Measurements from ENCODE around the gene FBRS.

FBRS gene

DNA sequence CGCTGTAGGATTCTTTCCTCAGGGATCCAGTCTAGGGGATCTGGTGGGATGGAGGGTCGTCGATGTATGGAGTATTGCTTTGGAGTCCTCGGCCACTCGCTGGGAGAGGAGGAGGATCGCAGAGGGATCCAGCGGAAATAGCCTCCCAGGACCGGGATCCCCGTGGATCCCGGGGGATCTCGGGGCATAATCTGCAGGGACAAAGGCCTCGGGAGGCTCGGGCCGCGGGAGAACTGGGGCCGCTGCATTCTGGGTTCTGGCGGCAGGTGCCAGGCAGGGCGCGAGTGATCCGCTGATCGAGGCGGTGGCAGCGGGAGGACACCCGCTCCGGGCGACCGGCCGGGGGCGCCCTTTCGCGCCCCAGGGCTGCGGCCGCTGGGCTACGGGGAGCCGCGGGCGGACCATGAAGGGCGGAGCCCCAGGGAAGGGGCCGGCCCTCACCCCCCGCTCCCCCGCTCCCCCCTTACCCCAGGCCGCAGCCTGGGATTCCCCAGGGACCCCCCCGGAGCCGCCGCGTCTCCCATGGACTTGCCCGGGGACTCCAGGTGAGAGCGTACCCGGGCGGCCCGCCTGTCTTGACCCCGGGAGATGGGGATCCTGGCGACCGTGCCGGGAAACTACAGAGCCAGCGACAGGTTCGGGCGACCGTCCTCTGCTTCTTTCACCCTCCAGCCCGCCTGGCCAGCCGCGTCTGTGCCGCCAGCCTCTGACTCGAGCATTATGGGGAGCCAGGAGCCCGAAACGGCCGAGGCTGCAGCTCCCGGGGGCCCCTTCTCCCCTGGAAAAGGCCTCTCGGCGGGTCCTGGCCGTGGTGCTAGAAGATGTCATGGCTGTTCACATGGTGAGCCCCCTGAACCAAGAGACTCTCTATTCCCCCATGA is 6.9 kb upstream of the FBRS start:
- H3K27ac ChIP-seq (ENCODE audit: low read depth, low read length): peak overlapping the region; percentile 83
- H3K4me2 ChIP-seq (ENCODE audit: low read depth, low read length, poor library complexity, severe bottlenecking): peak overlapping the region; percentile 79
- no peaks in the 10 kb centered on the region for H3K27me3 ChIP-seq (ENCODE audit: low read length)

GRCh38 chr16:30652005-30652296 is 6.3 kb upstream of the FBRS start:
- H3K4me3 ChIP-seq (ENCODE audit: insufficient read depth, low read length, poor library complexity, severe bottlenecking): peak overlapping the region; percentile 94
- 0 out of 2 replicates have a peak, but pooled peaks cover 4% of the 10 kb centered on the region for H3K79me2 ChIP-seq (ENCODE audit: insufficient read depth, low read length)
- no peaks in the 10 kb centered on the region for H4K20me1 ChIP-seq (ENCODE audit: low read depth, low read length)
- H3F3A ChIP-seq (ENCODE audit: insufficient read depth): peaks cover 14% of the 10 kb centered on the region
- no peaks in the 10 kb centered on the region for H3K36me3 ChIP-seq (ENCODE audit: low read length)
- peak overlapping the region; percentile 79 for H3K4me2 ChIP-seq (ENCODE audit: low read depth, low read length, poor library complexity, severe bottlenecking)
- no peak for TF ChIP-seq EZH2phosphoT487 (conservative IDR thresholded peaks at IDR 0.05; ENCODE audit: low read length)
- TF ChIP-seq, protein P1, sequence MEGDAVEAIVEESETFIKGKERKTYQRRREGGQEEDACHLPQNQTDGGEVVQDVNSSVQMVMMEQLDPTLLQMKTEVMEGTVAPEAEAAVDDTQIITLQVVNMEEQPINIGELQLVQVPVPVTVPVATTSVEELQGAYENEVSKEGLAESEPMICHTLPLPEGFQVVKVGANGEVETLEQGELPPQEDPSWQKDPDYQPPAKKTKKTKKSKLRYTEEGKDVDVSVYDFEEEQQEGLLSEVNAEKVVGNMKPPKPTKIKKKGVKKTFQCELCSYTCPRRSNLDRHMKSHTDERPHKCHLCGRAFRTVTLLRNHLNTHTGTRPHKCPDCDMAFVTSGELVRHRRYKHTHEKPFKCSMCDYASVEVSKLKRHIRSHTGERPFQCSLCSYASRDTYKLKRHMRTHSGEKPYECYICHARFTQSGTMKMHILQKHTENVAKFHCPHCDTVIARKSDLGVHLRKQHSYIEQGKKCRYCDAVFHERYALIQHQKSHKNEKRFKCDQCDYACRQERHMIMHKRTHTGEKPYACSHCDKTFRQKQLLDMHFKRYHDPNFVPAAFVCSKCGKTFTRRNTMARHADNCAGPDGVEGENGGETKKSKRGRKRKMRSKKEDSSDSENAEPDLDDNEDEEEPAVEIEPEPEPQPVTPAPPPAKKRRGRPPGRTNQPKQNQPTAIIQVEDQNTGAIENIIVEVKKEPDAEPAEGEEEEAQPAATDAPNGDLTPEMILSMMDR (IDR thresholded peaks at IDR 0.05; ENCODE audit: insufficient read depth, low read length, poor library complexity, severe bottlenecking): no peak
- no peaks in the 10 kb centered on the region for H3K9me3 ChIP-seq (ENCODE audit: insufficient read depth, low read length)
- no peaks in the 10 kb centered on the region for H3K9me2 ChIP-seq (replicated peaks; ENCODE audit: insufficient read depth, low read length)
- peak overlapping the region; percentile 96 for H3K9ac ChIP-seq (ENCODE audit: low read length)
- H2AFZ ChIP-seq (ENCODE audit: low read depth, low read length, severe bottlenecking): peak overlapping the region; percentile 55
- H3K27me3 ChIP-seq (ENCODE audit: low read length): no peaks in the 10 kb centered on the region
- peak overlapping the region; percentile 83 for H3K27ac ChIP-seq (ENCODE audit: low read depth, low read length)

More for the DNA sequence above, 6.9 kb upstream of the FBRS start:
- Histone ChIP-seq H3K9ac (ENCODE audit: low read length) (peak overlapping the region; percentile 96), H2AFZ (ENCODE audit: low read depth, low read length, severe bottlenecking) (peak overlapping the region; percentile 55), H3F3A (ENCODE audit: insufficient read depth) (peaks cover 11% of the 10 kb centered on the region; the same call in 1 of the 2 replicates), H3K9me3 (ENCODE audit: insufficient read depth, low read length) (no peaks in the 10 kb centered on the region), H4K20me1 (ENCODE audit: low read depth, low read length) (no peaks in the 10 kb centered on the region), H3K4me3 (ENCODE audit: insufficient read depth, low read length, poor library complexity, severe bottlenecking) (peak overlapping the region; percentile 94), H3K36me3 (ENCODE audit: low read length) (no peaks in the 10 kb centered on the region), H3K9me2 (replicated peaks; ENCODE audit: insufficient read depth, low read length) (no peaks in the 10 kb centered on the region), H3K79me2 (ENCODE audit: insufficient read depth, low read length) (0 out of 2 replicates have a peak, but pooled peaks cover 4% of the 10 kb centered on the region)
- TF ChIP-seq, protein P1 (IDR thresholded peaks at IDR 0.05; ENCODE audit: insufficient read depth, low read length, poor library complexity, severe bottlenecking): peak; percentile 57
- no peak for TF ChIP-seq EZH2phosphoT487 (conservative IDR thresholded peaks at IDR 0.05; ENCODE audit: low read length)

- 0 out of 2 replicates have a peak, but pooled peaks cover 4% of the 10 kb centered on the region for H3K79me2 ChIP-seq (ENCODE audit: insufficient read depth, low read length)
- no peak overlapping the region for H3K4me2 ChIP-seq (ENCODE audit: low read depth, low read length, poor library complexity, severe bottlenecking)
- peaks cover 19% of the 10 kb centered on the region for H3F3A ChIP-seq (ENCODE audit: insufficient read depth)
- no peaks in the 10 kb centered on the region for H3K9me2 ChIP-seq (replicated peaks; ENCODE audit: insufficient read depth, low read length)
- H3K9ac ChIP-seq (ENCODE audit: low read length): 0 out of 2 replicates have a peak overlapping the region, but pooled peaks have one; percentile 96
- TF ChIP-seq, protein P1 (IDR thresholded peaks at IDR 0.05; ENCODE audit: insufficient read depth, low read length, poor library complexity, severe bottlenecking): no peak
- no peaks in the 10 kb centered on the region for H3K27me3 ChIP-seq (ENCODE audit: low read length)
- no peaks in the 10 kb centered on the region for H4K20me1 ChIP-seq (ENCODE audit: low read depth, low read length)
- no peak overlapping the region for H3K27ac ChIP-seq (ENCODE audit: low read depth, low read length)
- H2AFZ ChIP-seq (ENCODE audit: low read depth, low read length, severe bottlenecking): no peak overlapping the region
- H3K9me3 ChIP-seq (ENCODE audit: insufficient read depth, low read length): no peaks in the 10 kb centered on the region
- no peak overlapping the region for H3K4me3 ChIP-seq (ENCODE audit: insufficient read depth, low read length, poor library complexity, severe bottlenecking)
- H3K36me3 ChIP-seq (ENCODE audit: low read length): no peaks in the 10 kb centered on the region
These were observed 5.5 kb upstream of the FBRS start for GRCh38 chr16:30652718-30653117.
